HepG2 (cell line): ENCODE measurements around the gene PHF5A. TPM values are rescaled to one million over a fixed set of nuclear protein-coding genes. Genes with fewer than 3 reads are reported as not detected.
A peak's percentile ranks its signal among the peaks of the same experiment; 100 is the strongest.

Experiments used
- DNMT1 ChIP-seq: sonication (generic); formaldehyde crosslinking; IDR thresholded peaks from 2 replicates; pipeline ENCODE4 v1.5.1; 2020; ENCODE audit warnings: mild to moderate bottlenecking, missing genetic modification reagents
- JARID2 ChIP-seq: sonication (generic); formaldehyde crosslinking; IDR thresholded peaks from 2 replicates; pipeline ENCODE4 v1.8.1; 2023; ENCODE audit warnings: missing genetic modification reagents, inconsistent platforms; ENCODE audit not compliant: insufficient replicate concordance
- MXD3 ChIP-seq: IDR thresholded peaks from 2 replicates; pipeline ENCODE4 v1.6.1; 2016; ENCODE audit warnings: mild to moderate bottlenecking, missing biosample characterization, missing genetic modification reagents
- NFAT5 ChIP-seq: sonication (generic); formaldehyde crosslinking; IDR thresholded peaks from 2 replicates; pipeline ENCODE4 v1.4.0; 2020; ENCODE audit warnings: missing genetic modification reagents
- NFATC3 ChIP-seq: sonication (generic); formaldehyde crosslinking; IDR thresholded peaks from 2 replicates; pipeline ENCODE4 v1.5.1; 2020; ENCODE audit warnings: mild to moderate bottlenecking, missing genetic modification reagents
- NFYB ChIP-seq: sonication (generic); formaldehyde crosslinking; IDR thresholded peaks from 2 replicates; pipeline ENCODE4 v1.4.0; 2020; ENCODE audit warnings: missing genetic modification reagents
- NONO ChIP-seq, 2 experiments: fragments of 450-650 bp in 1 of 2; sonication (generic) in 1 of 2; formaldehyde crosslinking in 1 of 2; IDR thresholded peaks in 1 of 2; conservative IDR thresholded peaks in 1 of 2; 2 replicates each; pipeline versions ENCODE4 v1.6.1 to v1.8.0; 2017 to 2022; ENCODE audit warnings: mild to moderate bottlenecking in 1 of 2, missing genetic modification reagents in 1 of 2, moderate library complexity in 1 of 2
- NR3C1 ChIP-seq: sonication (generic); formaldehyde crosslinking; IDR thresholded peaks from 2 replicates; pipeline ENCODE4 v1.4.0; 2020; ENCODE audit warnings: missing genetic modification reagents
- RBM22 ChIP-seq: fragments of 200-400 bp; formaldehyde crosslinking; optimal IDR thresholded peaks from 2 replicates; pipeline ENCODE3; 2017; ENCODE audit warnings: mild to moderate bottlenecking, low read length, moderate library complexity
- SAP130 ChIP-seq: IDR thresholded peaks from 2 replicates; pipeline ENCODE4 v1.6.1; 2016; ENCODE audit warnings: low read depth
- ZNF510 ChIP-seq: sonication (generic); formaldehyde crosslinking; IDR thresholded peaks from 2 replicates; pipeline ENCODE4 v1.4.0; 2020; ENCODE audit warnings: low read depth, mild to moderate bottlenecking, missing genetic modification reagents
- ZNF605 ChIP-seq: sonication (generic); formaldehyde crosslinking; IDR thresholded peaks from 2 replicates; pipeline ENCODE4 v1.8.0; 2022; ENCODE audit warnings: mild to moderate bottlenecking, missing genetic modification reagents
- polyA plus RNA-seq, 8 experiments: library from polyadenylated mRNA; depleted of rRNA in 3 of 8; stranded (reverse) in 7 of 8; unstranded in 1 of 8; fragments of >200 nt; fragmentation: Illumina TruSeq in 4 of 8; extraction: Trizol in 4 of 8; gene quantifications; 2 replicates each; pipeline versions ENCODE4 v1.2.1 to v1.2.3, GENCODE V29; 2011 to 2016; ENCODE audit warnings: low read depth in 4 of 8, missing spikeins in 1 of 8, mixed read lengths in 1 of 8; ENCODE audit not compliant: insufficient read depth in 1 of 8
- total RNA-seq, 5 experiments: library from RNA; depleted of rRNA; stranded (reverse); fragments of >200 nt; fragmentation: Illumina TruSeq; extraction: Trizol; gene quantifications; 2 replicates each; pipeline ENCODE4 v1.2.3, GENCODE V29; 2016; ENCODE audit warnings: low read depth in 1 of 5
- TF ChIP-seq, protein P1 (sequence below): sonication (generic); formaldehyde crosslinking; IDR thresholded peaks from 2 replicates; pipeline ENCODE4 v1.4.0; 2020; ENCODE audit warnings: mild to moderate bottlenecking, low read depth, missing genetic modification reagents
- TF ChIP-seq, protein P2 (sequence below): sonication (generic); formaldehyde crosslinking; IDR thresholded peaks from 2 replicates; pipeline ENCODE4 v1.4.0; 2020; ENCODE audit warnings: missing genetic modification reagents
- TF ChIP-seq, protein P3 (sequence below): sonication (generic); formaldehyde crosslinking; IDR thresholded peaks from 2 replicates; pipeline ENCODE4 v1.4.0; 2020; ENCODE audit warnings: mild to moderate bottlenecking, missing genetic modification reagents

PHF5A gene
- total and polyA plus RNA-seq, 2 of the 13 experiments (the other 11 are each of a cell fraction or from before 2014, with no cell fraction given), result 56.6 to 105 TPM

GRCh38 chr22:41468381-41469217 lies at the start of gene PHF5A, which contains the start of gene ACO2 (continued):
- TF ChIP-seq NFAT5 (CRISPR knock-in tag) (peak; percentile 52; the same call in 1 of the 2 replicates), JARID2 (CRISPR knock-in tag) (no peak), NONO (IDR thresholded peaks at IDR 0.05) (no peak), NONO (CRISPR knock-in tag; conservative IDR thresholded peaks at IDR 0.05) (peak; percentile 79; the same call in 1 of the 2 replicates), NFYB (peak; percentile 97), RBM22 (no peak), MXD3 (CRISPR knock-in tag) (peak; percentile 68; the same call in 1 of the 2 replicates), ZNF605 (CRISPR knock-in tag) (peak; percentile 59; the same call in 1 of the 2 replicates), NFATC3 (CRISPR knock-in tag) (no peak), DNMT1 (CRISPR knock-in tag) (no peak), SAP130 (CRISPR knock-in tag) (peak; percentile 93), ZNF510 (CRISPR knock-in tag) (0 out of 2 replicates have a peak, but pooled peaks have one; percentile 36), NR3C1 (no peak)
- TF ChIP-seq, protein P1, sequence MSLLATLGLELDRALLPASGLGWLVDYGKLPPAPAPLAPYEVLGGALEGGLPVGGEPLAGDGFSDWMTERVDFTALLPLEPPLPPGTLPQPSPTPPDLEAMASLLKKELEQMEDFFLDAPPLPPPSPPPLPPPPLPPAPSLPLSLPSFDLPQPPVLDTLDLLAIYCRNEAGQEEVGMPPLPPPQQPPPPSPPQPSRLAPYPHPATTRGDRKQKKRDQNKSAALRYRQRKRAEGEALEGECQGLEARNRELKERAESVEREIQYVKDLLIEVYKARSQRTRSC (CRISPR knock-in tag), result peak; percentile 83
- TF ChIP-seq, protein P2, sequence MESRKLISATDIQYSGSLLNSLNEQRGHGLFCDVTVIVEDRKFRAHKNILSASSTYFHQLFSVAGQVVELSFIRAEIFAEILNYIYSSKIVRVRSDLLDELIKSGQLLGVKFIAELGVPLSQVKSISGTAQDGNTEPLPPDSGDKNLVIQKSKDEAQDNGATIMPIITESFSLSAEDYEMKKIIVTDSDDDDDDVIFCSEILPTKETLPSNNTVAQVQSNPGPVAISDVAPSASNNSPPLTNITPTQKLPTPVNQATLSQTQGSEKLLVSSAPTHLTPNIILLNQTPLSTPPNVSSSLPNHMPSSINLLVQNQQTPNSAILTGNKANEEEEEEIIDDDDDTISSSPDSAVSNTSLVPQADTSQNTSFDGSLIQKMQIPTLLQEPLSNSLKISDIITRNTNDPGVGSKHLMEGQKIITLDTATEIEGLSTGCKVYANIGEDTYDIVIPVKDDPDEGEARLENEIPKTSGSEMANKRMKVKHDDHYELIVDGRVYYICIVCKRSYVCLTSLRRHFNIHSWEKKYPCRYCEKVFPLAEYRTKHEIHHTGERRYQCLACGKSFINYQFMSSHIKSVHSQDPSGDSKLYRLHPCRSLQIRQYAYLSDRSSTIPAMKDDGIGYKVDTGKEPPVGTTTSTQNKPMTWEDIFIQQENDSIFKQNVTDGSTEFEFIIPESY (CRISPR knock-in tag), result 0 out of 2 replicates have a peak, but pooled peaks have one; percentile 8
- TF ChIP-seq, protein P3, sequence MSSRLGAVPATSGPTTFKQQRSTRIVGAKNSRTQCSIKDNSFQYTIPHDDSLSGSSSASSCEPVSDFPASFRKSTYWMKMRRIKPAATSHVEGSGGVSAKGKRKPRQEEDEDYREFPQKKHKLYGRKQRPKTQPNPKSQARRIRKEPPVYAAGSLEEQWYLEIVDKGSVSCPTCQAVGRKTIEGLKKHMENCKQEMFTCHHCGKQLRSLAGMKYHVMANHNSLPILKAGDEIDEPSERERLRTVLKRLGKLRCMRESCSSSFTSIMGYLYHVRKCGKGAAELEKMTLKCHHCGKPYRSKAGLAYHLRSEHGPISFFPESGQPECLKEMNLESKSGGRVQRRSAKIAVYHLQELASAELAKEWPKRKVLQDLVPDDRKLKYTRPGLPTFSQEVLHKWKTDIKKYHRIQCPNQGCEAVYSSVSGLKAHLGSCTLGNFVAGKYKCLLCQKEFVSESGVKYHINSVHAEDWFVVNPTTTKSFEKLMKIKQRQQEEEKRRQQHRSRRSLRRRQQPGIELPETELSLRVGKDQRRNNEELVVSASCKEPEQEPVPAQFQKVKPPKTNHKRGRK (CRISPR knock-in tag), result no peak
